ENCODE results near the gene FADS2. TPM values are rescaled to one million over a fixed set of nuclear protein-coding genes. Genes with fewer than 3 reads are reported as not detected.

Gene FADS2
- total and polyA plus RNA-seq, 2 of the 13 experiments (the other 11 are each of a cell fraction or from before 2014, with no cell fraction given) = 90.1 to 124 TPM

- H3K27ac ChIP-seq (ENCODE audit: extremely low read length, insufficient read depth, low read length) = peak overlapping the region; percentile 99
- WGBS (ENCODE audit: low lambda C conversion rate) = 10% methylated on average over 14 of the region's 66 CpGs
- peaks cover 16 to 34% of the 10 kb centered on the region in 2 experiments for H3K36me3 ChIP-seq (replicated peaks in 1 of 2; ENCODE audit: control insufficient read depth in 1 of 2, insufficient read depth in 2 of 2, low read length in 2 of 2)
- H3K4me3 ChIP-seq (replicated peaks in 1 of 3; ENCODE audit: insufficient read depth in 1 of 3, low read depth in 2 of 3, low read length in 3 of 3) = peak overlapping the region; percentile 74 to 94 (median 81)
- peak overlapping the region; percentile 99 for H3K4me2 ChIP-seq (ENCODE audit: low read depth, low read length)
- intact Hi-C loops (cut with micrococcal nuclease; ENCODE audit: unreplicated experiment) (no loop called here), in situ Hi-C loops (cut with HindIII; ENCODE audit: extremely low pct_ligation_motif_present, low pct_unique_long_range_greater_than_20kb) (no loop called here)
- H3K79me2 ChIP-seq (ENCODE audit: insufficient read depth, low read length) = peaks cover 25% of the 10 kb centered on the region
- no peak overlapping the region for H2AFZ ChIP-seq (ENCODE audit: low read length)
- ChIA-PET CTCF (ENCODE audit: low intra/inter-chr PET ratio, low total read pairs) (no interaction called here), POLR2A (interaction anchor here (0.8 to 5.8 kb wide), 36 partner anchors 8 to 830 kb away, joined by 3 to 50 read pairs (median 6); partner anchors contain the start of genes AHNAK, BEST1, CPSF7 and FADS2)
- H3K9ac ChIP-seq (ENCODE audit: insufficient read depth, low read depth, low read length) = peak overlapping the region; percentile 98
- H4K20me1 ChIP-seq (ENCODE audit: insufficient read depth, low read length) = no peaks in the 10 kb centered on the region
- DNase-seq (ENCODE audit: low spot score) = peak; percentile 96
- no TSS peak for BruUV-seq (replicated peaks)
- peaks cover 41% of the 10 kb centered on the region for H3K4me1 ChIP-seq (ENCODE audit: insufficient read depth, low read length)
- H3K27me3 ChIP-seq (ENCODE audit: control insufficient read depth in 1 of 2, insufficient read depth in 2 of 2, low read length in 2 of 2) = no peaks in the 10 kb centered on the region; a peak in 1 of 5 replicates
- no peaks in the 10 kb centered on the region for H3K9me3 ChIP-seq (ENCODE audit: low read length)
- peak; percentile 87 for ATAC-seq
- FAIRE-seq = peak; percentile 69
- peak; percentile 35; the same call in 1 of the 2 replicates for TF ChIP-seq KAT8 (CRISPR knock-in tag; IDR thresholded peaks at IDR 0.05)
- peak; percentile 70 for TF ChIP-seq STAT6 (CRISPR knock-in tag; IDR thresholded peaks at IDR 0.05; ENCODE audit: borderline replicate concordance)
- TF ChIP-seq CBX1 (IDR thresholded peaks at IDR 0.05; ENCODE audit: low read depth) = no peak
- no peak; the same call in 1 of the 2 replicates for TF ChIP-seq MEIS1 (CRISPR knock-in tag; IDR thresholded peaks at IDR 0.05; ENCODE audit: borderline replicate concordance)
- TF ChIP-seq, protein P1, sequence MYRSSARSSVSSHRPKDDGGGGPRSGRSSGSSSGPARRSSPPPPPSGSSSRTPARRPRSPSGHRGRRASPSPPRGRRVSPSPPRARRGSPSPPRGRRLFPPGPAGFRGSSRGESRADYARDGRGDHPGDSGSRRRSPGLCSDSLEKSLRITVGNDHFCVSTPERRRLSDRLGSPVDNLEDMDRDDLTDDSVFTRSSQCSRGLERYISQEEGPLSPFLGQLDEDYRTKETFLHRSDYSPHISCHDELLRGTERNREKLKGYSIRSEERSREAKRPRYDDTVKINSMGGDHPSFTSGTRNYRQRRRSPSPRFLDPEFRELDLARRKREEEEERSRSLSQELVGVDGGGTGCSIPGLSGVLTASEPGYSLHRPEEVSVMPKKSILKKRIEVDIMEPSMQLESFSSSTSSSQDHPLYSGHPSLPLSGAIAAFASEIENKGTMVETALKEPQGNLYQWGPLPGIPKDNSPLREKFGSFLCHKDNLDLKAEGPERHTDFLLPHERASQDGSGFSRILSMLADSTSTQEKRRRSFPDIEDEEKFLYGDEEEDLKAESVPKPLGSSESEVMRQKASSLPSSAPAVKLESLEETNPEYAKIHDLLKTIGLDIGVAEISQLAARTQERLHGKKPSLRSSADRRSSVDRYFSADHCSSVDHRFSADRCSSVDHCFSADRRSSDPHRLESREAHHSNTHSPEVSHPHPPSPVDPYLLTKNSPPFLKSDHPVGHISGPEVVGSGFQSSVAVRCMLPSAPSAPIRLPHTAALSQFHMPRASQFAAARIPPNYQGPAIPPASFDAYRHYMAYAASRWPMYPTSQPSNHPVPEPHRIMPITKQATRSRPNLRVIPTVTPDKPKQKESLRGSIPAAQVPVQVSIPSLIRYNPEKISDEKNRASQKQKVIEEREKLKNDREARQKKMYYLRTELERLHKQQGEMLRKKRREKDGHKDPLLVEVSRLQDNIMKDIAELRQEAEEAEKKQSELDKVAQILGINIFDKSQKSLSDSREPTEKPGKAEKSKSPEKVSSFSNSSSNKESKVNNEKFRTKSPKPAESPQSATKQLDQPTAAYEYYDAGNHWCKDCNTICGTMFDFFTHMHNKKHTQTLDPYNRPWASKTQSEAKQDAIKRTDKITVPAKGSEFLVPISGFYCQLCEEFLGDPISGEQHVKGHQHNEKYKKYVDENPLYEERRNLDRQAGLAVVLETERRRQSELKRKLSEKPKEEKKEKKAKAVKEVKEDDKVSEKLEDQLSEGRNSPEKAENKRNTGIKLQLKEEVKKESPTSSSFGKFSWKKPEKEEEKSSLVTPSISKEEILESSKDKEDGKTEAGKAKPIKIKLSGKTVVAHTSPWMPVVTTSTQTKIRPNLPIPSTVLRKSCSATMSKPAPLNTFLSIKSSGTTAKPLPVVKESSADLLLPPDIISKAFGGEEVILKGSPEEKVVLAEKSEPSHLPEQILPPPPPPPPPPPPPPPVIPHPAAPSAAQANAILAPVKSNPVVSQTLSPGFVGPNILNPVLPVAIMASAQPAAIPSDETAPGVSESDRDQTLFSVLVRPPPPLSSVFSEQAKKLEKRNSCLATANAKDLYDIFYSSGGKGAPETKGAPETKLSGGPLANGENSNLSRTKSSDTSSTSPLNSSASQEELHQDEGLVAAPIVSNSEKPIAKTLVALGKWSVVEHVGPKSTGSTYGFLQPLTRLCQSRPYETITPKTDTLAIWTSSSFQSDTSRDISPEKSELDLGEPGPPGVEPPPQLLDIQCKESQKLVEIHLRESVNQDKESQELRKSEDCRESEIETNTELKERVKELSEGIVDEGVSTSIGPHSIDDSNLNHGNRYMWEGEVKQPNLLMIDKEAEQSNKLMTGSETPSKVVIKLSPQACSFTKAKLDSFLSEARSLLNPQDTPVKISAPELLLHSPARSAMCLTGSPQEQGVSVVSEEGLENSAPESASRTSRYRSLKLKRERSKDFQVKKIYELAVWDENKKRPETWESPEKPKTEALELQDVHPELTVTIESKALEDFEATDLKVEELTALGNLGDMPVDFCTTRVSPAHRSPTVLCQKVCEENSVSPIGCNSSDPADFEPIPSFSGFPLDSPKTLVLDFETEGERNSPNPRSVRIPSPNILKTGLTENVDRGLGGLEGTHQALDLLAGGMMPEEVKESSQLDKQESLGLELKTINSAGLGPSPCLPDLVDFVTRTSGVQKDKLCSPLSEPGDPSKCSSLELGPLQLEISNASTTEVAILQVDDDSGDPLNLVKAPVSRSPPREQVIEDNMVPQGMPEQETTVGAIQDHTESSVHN (CRISPR knock-in tag; IDR thresholded peaks at IDR 0.05) = no peak
- TF ChIP-seq ELF4 (CRISPR knock-in tag; IDR thresholded peaks at IDR 0.05; ENCODE audit: borderline replicate concordance) = no peak
- 0 out of 2 replicates have a peak, but pooled peaks have one; percentile 67 for TF ChIP-seq THAP9 (CRISPR knock-in tag; IDR thresholded peaks at IDR 0.05; ENCODE audit: borderline replicate concordance)
- no peak for TF ChIP-seq MTF2 (CRISPR knock-in tag; IDR thresholded peaks at IDR 0.05; ENCODE audit: borderline replicate concordance)
These were observed 12.9 kb upstream of the FADS2 start for GRCh38 chr11:61814958-61815789.

Data from HepG2 (cell line).